ENCODE measurements around the gene ROBO1.
A peak's percentile ranks its signal among the peaks of the same experiment; 100 is the strongest.

GRCh38 chr3:79086514-79086913 is 681.3 kb downstream of the ROBO1 start:
- TF ChIP-seq CTCF (IDR thresholded peaks at IDR 0.05) (peak; percentile 88), EZH2 (IDR thresholded peaks at IDR 0.05) (no peak), EZH2phosphoT487 (IDR thresholded peaks at IDR 0.05) (no peak)
